Measurements from ENCODE around the gene ZNF516.
A peak's percentile ranks its signal among the peaks of the same experiment; 100 is the strongest.

ZNF516 gene

DNA sequence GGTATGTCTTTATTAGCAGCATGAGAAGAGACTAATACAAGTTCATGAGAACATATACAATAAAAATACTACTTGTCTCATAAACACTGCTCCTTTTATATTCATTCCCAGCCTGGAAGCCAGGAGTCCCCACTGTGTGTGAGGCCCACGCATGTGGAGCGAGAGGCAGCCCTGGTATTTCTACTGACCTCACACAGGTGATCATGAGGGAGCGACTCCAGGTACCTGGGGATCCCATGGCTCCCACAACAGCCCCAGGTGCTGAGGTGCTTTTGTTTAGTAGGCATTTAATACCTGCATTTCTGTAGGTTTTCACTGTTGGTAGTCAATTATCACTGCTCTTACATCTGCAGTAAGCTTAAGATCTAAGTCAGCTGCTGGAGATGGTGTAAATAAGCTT, 75.2 kb downstream of the ZNF516 start:
- DNase-seq (ENCODE audit: low spot score): no peak

DNA sequence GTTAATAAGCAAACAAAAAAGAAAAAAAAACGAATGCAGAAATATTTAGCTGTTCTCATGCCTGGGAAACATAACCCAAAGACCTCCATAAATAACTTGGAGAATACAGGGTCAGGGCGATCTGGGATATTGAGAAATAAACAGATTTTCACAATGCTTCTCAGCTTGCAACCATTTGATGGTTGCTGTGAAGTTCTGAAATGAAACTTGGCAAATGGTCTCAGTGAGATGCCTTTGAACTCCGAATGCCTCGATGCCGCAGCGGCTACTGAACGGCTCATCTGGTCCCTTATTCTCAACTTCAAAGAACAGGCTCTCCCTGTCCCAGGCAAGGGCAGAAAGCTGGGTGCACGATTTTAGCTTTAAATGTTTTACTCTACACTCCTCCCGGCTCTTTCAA, 78.1 kb downstream of the ZNF516 start:
- no peak for DNase-seq (ENCODE audit: low spot score)

DNA sequence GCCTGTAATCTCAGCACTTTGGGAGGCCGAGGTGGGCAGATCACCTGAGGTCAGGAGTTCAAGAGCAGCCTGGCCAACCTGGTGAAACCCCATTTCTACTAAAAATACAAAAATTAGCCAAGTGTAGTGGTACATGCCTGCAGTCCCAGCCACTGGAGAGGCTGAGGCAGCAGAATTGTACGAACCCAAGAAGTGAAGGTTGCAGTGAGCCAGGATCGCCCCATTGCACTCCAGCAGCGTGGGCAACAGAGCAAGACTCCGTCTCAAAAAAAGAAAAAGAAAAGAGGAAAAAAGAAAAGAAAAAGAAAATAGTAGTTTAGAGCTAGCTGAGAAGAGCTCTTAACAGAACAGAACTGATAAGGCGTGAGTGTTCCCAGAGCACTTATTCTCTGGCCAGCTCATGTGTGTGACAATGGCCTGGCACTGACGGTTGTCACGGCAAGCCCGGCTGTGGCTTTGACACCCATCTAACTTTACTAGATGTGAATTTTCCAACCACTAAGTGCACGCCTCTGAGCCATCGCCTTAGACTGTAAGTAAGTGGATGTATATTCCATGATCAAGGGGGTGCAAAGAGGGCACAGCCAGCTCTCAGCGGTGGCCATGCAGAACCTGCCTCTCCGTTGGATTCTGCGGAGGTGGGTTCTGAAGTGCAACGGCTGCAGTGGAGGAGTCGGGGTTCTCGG, 80.0 kb downstream of the ZNF516 start:
- no peak for DNase-seq (ENCODE audit: low spot score)

DNA sequence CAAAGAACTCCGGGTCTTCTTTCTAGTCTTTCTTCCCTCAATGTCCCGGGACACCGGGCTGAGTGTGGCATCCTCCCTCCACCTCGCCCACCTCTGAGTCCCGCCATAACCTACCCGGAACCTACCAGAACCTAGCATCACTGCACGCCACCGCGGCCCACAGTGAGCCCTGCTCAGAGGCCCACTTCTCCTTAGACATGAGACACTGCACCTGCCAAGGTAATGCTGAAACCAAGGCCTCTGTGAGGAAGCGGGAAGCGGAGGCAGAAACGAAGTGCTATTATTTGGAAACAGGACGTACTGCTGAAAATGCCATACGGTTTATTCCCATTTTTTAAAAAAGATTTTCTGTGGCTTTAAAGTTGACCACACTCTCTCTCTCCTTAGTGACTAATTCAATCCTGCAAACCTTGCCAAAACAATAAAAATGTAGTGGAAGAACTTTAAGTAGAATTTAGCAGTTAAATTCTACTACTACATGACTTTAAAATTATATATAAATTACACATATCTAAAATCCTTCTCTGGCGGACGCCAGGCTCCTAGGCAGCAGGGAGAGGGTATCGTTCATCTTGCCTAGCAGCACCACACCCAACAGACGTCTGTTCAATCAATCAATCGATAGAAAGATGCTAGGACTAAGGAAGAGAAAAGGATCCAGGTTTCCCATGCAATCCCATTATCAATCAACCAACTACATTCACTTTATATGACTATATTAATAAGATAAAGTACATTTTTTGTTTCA, 82.0 kb downstream of the ZNF516 start:
- DNase-seq (ENCODE audit: low spot score): no peak

DNA sequence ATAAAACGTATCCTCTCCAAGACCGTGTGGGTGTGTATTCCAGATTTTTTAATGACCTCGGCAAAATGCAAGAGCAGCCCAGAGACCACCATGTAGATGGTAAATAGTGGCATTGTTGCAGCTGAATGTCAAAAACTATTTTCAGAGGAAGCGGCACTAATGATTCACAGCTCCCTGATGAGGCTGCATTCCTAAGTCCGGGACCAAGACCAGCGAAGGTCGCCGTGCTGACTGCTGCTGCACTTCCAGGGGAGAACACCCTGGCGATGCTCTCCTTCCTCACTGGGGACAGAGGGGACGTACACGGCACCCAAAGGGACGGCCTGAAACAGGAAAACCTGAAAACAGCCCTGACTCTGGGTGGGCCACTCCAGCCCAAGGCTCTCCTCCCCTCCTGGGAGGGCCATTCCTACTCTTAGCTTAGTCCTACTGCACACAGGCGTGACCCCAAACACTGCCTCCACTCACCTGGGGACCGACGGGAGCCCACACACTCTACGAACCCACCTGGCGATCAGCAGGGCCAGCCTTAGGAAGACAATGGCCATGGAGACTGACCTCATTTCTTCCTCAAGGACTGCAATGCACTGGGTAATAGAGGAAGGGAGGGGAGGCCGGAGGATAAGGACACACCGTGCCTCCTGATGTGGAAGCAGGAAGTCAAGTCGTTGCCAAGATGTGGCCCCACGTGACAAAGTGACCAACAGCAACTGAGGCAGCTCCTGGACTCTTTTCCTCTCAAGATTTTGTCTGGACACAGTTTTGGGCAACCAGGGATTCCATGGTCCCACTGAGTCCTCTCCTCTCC, 82.8 kb downstream of the ZNF516 start:
- no peak for DNase-seq (ENCODE audit: low spot score)

DNA sequence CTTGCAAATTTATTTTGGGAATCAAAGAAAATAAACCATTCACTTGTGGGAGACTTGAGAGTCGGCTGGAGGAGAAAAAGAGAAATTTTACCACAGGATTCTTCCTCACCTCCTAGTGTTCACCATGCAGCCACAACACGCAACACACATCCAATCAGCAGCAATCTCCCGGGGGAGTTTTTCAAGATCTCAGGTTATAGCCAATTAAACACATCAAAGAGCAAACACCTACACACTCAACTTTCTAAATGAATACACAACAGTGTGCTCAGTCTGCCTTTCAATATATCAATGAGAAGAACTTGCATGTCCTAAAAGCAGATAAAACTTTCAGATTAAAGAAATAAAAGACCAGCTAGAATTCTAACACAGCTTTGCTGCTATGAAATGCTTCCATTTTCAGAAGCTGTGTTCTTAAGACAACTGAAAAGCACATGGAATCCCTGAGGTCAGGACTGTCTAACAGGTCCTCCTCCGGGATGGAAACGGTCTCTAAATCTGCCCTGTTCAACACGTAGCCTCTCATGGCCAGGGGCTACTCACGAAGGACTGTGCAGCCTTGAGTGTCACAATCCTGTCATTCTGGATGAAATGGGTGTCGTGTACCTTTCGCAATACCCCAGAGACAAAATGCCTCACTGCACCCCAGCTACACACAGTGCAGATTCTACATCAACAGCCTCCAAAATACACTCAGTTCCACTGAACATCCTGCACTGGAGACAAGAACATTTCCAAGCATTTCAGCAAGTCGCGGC, 84.2 kb downstream of the ZNF516 start:
- no peak for DNase-seq (ENCODE audit: low spot score)

DNA sequence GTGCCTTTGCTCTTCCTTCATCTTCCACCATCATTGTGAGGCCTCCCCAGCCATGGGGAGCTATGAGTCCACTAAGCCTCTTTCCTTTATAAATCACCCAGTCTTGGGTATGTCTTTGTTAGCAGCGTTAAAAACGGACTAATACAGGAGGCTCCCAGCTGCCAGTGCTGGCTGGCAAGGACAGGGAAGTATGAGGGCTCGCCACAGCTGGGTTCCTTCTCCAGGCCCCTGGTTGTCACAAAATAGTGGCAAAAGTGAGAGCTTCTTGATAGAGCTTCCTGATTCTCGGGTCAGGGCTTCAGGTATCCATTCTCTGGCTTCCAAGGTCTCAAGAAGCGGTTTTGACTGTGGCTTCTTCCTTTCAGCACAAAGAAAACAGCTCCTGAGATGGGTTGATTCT, 85.0 kb downstream of the ZNF516 start:
- DNase-seq (ENCODE audit: low spot score): no peak

DNA sequence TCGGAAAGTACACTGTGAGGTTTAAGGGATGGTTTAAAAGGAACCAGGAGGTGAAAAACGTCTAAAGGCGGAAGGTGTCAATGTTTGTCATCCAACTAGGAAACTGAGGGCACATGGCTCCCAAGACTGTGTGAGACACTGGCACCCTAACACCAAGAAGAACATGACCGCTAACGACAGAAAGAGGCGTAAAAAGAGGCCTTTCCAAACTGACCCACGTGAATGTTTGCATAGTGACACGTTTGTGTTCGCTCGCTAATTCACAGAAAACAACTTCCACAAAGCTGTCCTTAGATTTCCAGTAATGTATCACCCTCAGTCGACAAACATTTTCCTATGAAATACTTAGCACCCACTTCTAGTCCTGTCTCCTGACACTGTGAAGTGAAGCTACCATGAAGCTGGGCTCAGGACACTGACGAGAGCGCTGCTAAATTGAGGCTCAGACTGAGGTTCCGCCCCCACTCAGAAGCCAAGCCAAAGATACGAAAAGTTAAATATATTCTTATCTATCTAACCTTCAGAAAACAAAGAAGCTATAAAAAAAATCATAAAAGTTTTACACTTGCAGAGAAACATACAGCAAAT, 86.5 kb downstream of the ZNF516 start:
- DNase-seq (ENCODE audit: low spot score): no peak

DNA sequence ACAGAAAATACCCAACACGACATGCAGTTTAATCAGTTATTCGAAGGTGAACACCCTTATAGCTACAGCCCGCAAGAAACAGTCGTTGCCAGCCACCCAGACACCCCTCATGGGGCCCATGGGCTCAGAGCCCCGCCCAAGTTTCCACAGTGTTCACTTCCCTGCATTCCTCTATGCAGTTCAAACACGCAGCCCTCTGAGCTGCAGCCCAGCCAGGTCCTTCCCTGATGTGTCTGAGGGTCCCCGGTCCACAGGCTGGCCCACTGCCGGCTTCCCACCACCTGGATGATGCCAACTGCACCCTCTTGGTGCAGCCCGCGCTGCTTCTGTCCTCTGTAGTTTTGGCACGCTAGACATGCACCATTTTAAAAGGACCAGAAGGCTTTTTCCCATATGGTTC, 87.4 kb downstream of the ZNF516 start:
- DNase-seq (ENCODE audit: low spot score): no peak

DNA sequence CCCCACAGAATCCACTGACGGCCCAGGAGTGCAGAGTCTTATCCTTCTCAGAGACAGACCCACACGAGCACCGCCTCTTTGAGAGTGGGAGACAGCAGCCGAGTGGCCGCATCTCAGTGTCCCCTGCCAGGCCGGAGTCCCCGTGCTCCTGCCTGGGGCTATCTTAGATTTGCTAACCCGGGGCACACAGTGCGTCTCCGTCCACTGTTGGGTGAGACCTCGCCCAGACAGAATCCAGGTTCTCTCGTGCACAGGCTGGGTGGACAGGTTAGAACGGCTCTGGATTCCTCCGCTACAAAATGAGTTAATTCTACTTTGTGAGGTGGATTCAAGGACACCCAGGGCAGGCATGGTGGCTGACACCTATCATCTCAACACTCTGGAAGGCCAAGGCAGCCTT, 88.3 kb downstream of the ZNF516 start:
- no peak for DNase-seq (ENCODE audit: low spot score)

DNA sequence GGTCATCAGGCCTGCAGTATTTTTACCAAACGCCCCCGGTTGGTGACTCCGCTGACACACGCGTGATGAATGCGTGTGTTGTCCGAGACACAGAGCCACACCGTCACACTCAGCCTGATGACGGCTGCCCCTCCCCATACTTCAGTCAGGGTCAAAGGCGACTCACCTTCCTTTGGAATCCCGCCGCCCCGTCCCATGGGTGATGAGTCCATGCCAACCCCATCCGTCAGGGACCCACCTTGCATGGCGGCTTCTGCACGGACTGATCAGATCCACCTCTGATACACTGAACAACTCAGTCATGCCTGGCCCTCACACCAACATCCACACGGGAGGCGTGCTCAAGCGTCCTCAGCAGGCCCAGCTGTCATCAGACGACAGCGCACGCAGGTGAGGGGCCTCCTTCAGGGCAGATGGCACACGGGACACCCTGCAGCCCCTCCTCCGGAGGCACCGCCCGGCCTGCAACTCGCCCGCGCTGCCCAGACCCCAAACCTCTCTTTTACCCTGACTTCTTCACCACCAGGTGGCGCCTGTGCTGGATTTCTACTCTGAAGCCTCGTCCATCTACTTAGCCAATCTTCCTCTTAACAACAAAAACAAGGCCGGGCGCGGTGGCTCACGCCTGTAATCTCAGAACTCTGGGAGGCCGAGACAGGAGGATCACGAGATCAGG, 89.2 kb downstream of the ZNF516 start:
- DNase-seq (ENCODE audit: low spot score): peak; percentile 19

DNA sequence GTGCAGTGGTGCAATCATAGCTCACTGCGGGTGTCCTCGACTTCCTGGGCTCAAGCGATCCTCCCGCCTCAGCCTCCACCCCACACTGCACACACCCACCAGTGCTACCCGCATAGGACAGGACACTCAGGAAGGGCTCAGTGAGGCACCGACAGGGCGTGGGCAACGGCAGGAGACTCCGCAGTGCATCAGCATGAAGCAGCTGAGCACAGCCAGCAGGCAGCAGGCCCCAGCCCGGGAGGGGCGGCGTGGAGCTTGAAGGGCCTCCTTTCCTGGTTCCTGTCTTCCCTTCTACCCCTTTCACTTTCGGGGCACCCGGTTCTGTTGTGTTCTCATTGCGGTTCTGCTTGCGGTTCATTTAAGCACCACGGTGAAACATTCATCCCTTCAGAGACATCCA, 89.8 kb downstream of the ZNF516 start:
- no peak for DNase-seq (ENCODE audit: low spot score)

DNA sequence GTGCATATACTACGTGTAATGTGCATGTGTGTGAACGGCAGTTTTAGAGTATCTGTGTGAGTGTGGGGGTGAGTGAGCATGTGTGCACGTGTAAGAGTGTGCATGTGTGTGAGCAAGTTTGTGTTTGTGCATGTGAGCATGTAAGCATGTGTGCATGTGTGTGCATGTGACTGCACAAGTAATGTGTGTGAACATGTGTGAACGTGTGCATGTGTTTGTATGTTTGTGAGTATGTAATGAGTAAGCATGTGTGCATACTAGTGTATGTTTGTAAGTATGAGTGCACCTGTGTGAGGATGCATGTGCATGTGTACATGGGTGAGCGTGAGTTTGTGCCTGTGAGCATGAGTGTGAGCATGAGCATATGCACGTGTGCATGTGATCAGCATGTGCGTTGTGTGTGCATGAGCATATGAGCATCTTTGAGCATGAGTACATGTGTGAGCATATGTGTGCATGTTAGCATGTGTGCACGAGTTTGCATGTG, 90.7 kb downstream of the ZNF516 start:
- DNase-seq (ENCODE audit: low spot score): no peak

DNA sequence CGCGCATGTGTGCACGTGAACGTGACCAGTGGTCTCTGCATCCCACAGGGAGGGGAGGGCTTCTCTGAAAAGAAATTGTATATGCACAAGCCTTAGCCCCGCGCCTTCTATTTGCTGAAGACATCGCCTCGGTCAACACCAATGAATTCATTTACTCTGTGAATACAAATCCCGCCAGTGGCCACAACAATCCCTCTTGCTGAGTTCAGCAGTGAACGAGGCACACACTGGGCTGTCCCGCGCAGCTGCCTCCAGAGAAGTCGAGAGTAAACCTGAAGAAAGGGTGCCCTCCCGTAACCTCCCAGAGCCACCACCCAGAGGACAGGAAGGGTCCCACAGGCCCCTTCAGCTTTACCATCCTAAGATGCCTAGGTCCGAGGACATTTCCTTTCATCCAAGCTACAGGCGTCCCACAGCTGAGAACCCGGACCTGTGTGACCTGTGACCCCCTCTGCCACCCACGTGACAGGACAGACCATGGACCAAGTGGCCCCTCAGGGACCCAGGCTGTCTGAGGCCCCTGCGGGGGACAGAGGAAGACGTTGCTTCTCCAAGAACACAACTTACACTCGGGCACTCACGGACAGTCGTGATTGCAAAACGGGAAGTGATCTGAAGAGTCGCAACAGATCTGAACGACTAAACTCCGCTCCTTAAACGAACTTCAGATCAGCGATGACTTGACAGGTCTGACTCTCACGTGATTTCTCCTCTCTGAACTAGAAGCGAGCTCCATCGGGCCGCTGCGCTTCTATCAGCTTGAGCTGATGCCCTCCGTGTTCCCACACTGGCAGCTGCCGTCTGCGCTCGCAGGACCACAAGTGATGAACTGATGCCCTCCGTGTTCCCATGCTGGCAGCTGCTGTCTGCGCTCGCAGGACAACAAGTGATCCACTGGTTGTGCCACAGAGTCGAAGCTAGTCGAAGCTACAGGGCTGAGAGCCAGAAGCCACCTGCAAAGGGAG, 92.7 kb downstream of the ZNF516 start:
- DNase-seq (ENCODE audit: low spot score): no peak

DNA sequence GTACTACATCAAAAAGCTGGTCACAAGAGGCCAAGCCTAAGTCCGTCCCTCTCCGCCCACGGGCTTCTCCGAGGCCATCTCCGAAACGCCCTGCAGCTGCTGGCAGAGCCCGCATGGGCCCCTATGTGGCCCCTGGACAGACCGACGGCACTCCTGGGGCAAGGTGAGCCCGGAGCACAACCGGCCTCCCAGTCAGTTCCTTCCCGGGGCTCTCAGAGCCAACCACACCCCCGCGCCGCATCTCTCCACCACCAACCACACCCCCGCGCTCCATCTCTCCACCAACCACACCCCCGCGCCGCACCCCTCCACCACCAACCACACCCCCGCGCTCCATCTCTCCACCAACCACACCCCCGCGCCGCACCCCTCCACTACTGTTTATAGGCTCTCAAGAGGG, 93.5 kb downstream of the ZNF516 start:
- no peak for DNase-seq (ENCODE audit: low spot score)

DNA sequence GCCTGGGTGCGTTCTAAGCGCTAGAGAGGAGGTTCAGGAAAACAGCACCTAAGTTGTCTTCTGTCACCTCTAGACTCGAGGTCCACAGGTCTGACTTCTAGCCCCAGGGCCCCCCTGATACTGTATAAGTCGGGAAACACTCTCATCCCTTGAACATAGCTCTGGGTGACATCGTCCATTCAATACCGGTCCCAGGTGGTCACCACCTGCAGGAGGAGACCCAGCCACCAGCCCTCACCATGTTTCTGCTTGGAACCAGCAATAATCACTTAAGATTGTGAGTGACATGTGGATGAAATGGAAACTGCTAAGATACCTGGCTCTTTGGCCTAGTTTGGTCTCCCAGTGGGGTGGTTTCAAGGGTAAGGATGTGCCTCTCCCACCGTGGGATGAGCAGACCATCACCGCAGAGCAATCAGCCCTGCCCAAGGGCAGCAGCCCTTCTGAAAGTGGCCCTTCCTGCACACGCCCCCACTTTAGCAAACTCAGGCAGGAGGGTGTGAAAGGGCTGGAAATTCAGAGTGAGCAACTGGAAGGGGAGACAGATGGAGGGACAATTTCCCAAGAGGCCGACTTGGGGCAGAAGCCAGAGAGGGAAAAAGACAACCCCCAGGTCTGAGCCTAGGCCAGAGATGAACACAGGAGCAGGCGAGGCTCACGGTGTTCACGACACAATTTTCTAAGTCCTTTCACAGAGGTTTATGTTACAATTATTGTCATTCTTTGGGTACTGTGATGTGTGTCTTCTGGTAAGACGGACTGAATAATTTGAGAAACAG, 95.2 kb downstream of the ZNF516 start:
- no peak for DNase-seq (ENCODE audit: low spot score)

DNA sequence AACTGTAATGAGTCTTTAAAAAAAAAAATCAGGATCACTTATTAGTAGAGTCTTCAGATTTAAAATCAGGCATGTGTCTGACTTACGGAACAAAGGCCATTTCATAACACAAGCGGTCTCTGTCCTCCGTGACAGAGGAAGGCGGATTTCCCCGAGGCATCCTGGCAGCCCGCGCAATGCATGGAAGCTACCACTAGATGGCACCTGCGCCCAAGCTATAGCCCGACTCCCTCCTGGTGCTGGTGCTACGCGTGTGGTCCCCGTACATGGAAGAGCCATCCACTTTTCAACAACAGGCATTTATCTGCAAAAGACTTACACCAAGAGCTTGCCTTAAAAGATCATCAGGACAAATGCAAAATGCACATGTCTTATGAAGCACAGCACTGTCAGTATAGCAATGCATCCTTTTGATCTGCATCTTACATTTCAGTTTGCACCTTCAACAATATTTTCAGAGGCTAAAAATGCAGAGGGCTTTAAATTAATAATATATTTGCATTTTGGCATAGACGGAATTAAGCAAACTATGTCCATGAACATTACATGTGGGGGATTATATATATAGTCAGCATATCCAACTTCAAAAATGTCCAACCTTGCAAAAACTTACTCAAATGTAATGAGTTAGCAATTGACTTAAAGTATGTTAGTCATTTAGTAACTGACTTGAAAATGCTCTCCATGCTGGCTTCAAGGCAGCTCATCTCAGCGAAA, 96.0 kb downstream of the ZNF516 start:
- peak; percentile 63 for DNase-seq (ENCODE audit: low spot score)

DNA sequence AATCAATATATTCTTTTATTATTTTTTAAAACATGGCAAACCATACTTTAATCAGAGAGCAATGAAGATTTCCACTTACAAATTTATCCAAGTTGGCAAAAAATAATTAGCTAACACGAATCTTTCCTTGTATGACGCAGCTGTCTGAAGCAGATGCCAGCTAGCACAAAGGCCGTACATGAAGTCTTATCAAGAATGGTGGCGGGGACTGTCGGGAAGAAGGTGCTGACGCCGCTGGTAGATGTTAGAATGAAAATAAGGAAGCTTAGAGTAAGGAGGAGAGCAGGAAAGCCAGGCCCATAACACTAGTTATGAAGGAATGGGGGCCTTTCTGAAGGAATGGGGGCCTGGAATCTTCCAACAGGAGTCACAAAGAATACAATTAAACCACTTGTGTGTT, 96.7 kb downstream of the ZNF516 start:
- DNase-seq (ENCODE audit: low spot score): no peak

DNA sequence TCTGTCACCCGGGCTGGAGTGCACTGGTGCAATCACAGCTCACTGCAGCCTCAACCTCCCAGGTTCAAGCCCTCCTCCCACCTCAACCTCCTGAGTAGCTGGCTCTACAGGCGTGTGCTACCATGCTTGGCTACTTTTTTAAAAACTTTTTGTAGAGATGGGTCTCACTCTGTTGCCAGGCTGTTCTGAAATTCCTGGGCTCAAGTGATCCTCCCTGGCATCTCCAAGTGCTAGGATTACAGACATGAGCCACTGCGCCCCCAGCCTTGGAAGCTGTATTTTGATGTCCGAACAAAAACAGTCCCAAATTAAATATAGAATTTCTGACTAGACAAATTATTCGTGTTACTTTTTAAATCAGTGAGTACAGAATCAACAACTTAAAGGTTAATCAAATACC, 97.4 kb downstream of the ZNF516 start:
- DNase-seq (ENCODE audit: low spot score): no peak
